HCT116 (cell line): Measurements from ENCODE around the gene TXLNB. TPM values are rescaled to one million over a fixed set of nuclear protein-coding genes. Genes with fewer than 3 reads are reported as not detected.

Experiments
- ATAC-seq: fragments of 200-7000 bp; cut with Tn5 transposase; 2 replicates; pipeline ENCODE4 v1.9.1; 2020; ENCODE audit warnings: mild to moderate bottlenecking, moderate library complexity
- BruUV-seq: library from RNA; stranded (reverse); fragments of 400-500 nt; replicated peaks from 2 replicates; lab custom pipeline; 2021; lab: Mats Ljungman, UMichigan
- CTCF ChIA-PET: fragments of 300-600 bp; sonication (Branson Sonifier 250); formaldehyde crosslinking; loops from one replicate; lab custom pipeline; 2021; ENCODE audit warnings: antibody characterized with exemption; lab: Charles Lee
- POLR2A ChIA-PET: fragments of 300-600, 350-600 bp; sonication (Branson Sonifier 250); formaldehyde crosslinking; loops from one replicate; lab custom pipeline; 2021; ENCODE audit warnings: antibody characterized with exemption; lab: Charles Lee
- RAD21 ChIA-PET, 2 experiments: fragments of 300-600 bp; sonication (Branson Sonifier 250); formaldehyde crosslinking; loops; one replicate each; lab custom pipeline; 2023; ENCODE audit warnings: low total read pairs in 2 of 2; ENCODE audit not compliant: uncharacterized antibody in 2 of 2, unreplicated experiment in 2 of 2, low non-redundant PET in 1 of 2; lab: Charles Lee
- DNase-seq: peaks from one replicate; pipeline ENCODE4 v3.0.0-alpha.2; 2010; ENCODE audit warnings: low read depth, low spot score
- H2AFZ ChIP-seq: fragments of 200-600 bp; shearing (Covaris generic), sonication (generic); 2 replicates; pipeline ENCODE4 v1.6.1; 2017; ENCODE audit warnings: low read depth, mixed run types, mixed read lengths, antibody characterized with exemption, low read length; ENCODE audit not compliant: poor library complexity, severe bottlenecking
- H3K27ac ChIP-seq: 2 replicates; pipeline ENCODE4 v1.5.1; 2012; ENCODE audit warnings: low read depth, low read length
- H3K27me3 ChIP-seq: fragments of 200-600 bp; sonication (generic); 2 replicates; pipeline ENCODE4 v1.6.1; 2016; ENCODE audit warnings: mixed run types, low read length, mixed read lengths; ENCODE audit not compliant: insufficient read depth
- H3K36me3 ChIP-seq, 2 experiments: fragments of 200-500 bp in 1 of 2; fragments of 200-600 bp in 1 of 2; sonication (Bioruptor generic) in 1 of 2; sonication (generic) in 1 of 2; 2 replicates each; pipeline versions ENCODE4 v1.5.1 to v1.6.1; 2014 to 2016; ENCODE audit warnings: low read length in 2 of 2, inconsistent platforms in 1 of 2, mixed read lengths in 1 of 2, mixed run types in 1 of 2; ENCODE audit not compliant: insufficient read depth in 2 of 2, control insufficient read depth in 1 of 2
- H3K4me1 ChIP-seq, 2 experiments: fragments of 200-600 bp in 1 of 2; sonication (generic) in 1 of 2; 2 replicates each; pipeline versions ENCODE4 v1.5.1 to v1.6.1; 2012 to 2017; ENCODE audit warnings: low read length in 2 of 2, inconsistent platforms in 1 of 2, mild to moderate bottlenecking in 1 of 2, mixed read lengths in 1 of 2, mixed run types in 1 of 2, moderate library complexity in 1 of 2; ENCODE audit not compliant: insufficient read depth in 2 of 2, control insufficient read depth in 1 of 2
- H3K4me2 ChIP-seq: fragments of 200-600 bp; sonication (generic); 2 replicates; pipeline ENCODE4 v1.6.1; 2017; ENCODE audit warnings: mixed run types, low read length, mixed read lengths
- H3K4me3 ChIP-seq, 2 experiments: fragments of 200-600 bp in 1 of 2; sonication (generic) in 1 of 2; replicated peaks in 1 of 2; 2 replicates each; pipeline ENCODE4 v1.5.1; 2011 to 2016; ENCODE audit warnings: low read length in 2 of 2, control low read depth in 1 of 2, low read depth in 1 of 2, mild to moderate bottlenecking in 1 of 2, mixed read lengths in 1 of 2, mixed run types in 1 of 2
- H3K79me2 ChIP-seq: fragments of 200-600 bp; sonication (generic); 2 replicates; pipeline ENCODE4 v1.6.1; 2017; ENCODE audit warnings: mild to moderate bottlenecking, mixed run types, low read length, moderate library complexity, mixed read lengths; ENCODE audit not compliant: insufficient read depth
- H3K9ac ChIP-seq: fragments of 200-600 bp; sonication (generic); 2 replicates; pipeline ENCODE4 v1.6.1; 2016; ENCODE audit warnings: low read length, mixed read lengths
- H3K9me2 ChIP-seq: fragments of 200-600 bp; sonication (generic), shearing (Covaris generic); 2 replicates; pipeline ENCODE4 v1.6.1; 2017; ENCODE audit warnings: mixed run types, mild to moderate bottlenecking, moderate library complexity; ENCODE audit not compliant: insufficient read depth
- H3K9me3 ChIP-seq, 2 experiments: fragments of 200-500 bp in 1 of 2; fragments of 200-600 bp in 1 of 2; sonication (Bioruptor generic) in 1 of 2; sonication (generic) in 1 of 2; 2 replicates each; pipeline ENCODE4 v1.6.1; 2014 to 2017; ENCODE audit warnings: low read length in 2 of 2, mixed read lengths in 2 of 2, inconsistent platforms in 1 of 2, low read depth in 1 of 2, mild to moderate bottlenecking in 1 of 2, mixed run types in 1 of 2, moderate library complexity in 1 of 2; ENCODE audit not compliant: control insufficient read depth in 1 of 2, insufficient read depth in 1 of 2
- H4K20me1 ChIP-seq: fragments of 200-600 bp; sonication (generic), shearing (Covaris generic); 2 replicates; pipeline ENCODE4 v1.6.1; 2017; ENCODE audit warnings: mixed run types, mild to moderate bottlenecking, moderate library complexity; ENCODE audit not compliant: insufficient read depth
- CBX3 ChIP-seq: IDR thresholded peaks from 2 replicates; pipeline ENCODE4 v1.6.1; 2012; ENCODE audit warnings: low read depth
- CEBPB ChIP-seq: IDR thresholded peaks from 2 replicates; pipeline ENCODE4 v1.6.1; 2012; ENCODE audit warnings: low read depth
- EZH2 ChIP-seq: fragments of 200-600 bp; sonication (generic); IDR thresholded peaks from 2 replicates; pipeline ENCODE4 v1.6.1; 2017; ENCODE audit warnings: antibody characterized with exemption, mixed run types
- JUND ChIP-seq: IDR thresholded peaks from 2 replicates; pipeline ENCODE4 v1.6.1; 2012
- RAD21 ChIP-seq: IDR thresholded peaks from 2 replicates; pipeline ENCODE4 v1.6.1; 2012; ENCODE audit warnings: low read depth, mild to moderate bottlenecking
- SIN3A ChIP-seq: IDR thresholded peaks from 2 replicates; pipeline ENCODE4 v1.6.1; 2012; ENCODE audit warnings: low read depth
- SRF ChIP-seq: IDR thresholded peaks from 2 replicates; pipeline ENCODE4 v1.6.1; 2012; ENCODE audit warnings: low read depth
- TCF7L2 ChIP-seq: IDR thresholded peaks from 2 replicates; pipeline ENCODE4 v1.7.0; 2011; ENCODE audit warnings: borderline replicate concordance, inconsistent platforms; ENCODE audit not compliant: insufficient read depth, insufficient read length; ENCODE audit errors: extremely low read depth
- intact Hi-C: fragments of 100-400 bp; cut with micrococcal nuclease; formaldehyde crosslinking; loops from 2 replicates; pipeline ENCODE4 v1.10.0; 2022
- total RNA-seq: library from RNA; stranded (reverse); gene quantifications from one replicate; pipeline ENCODE4 v1.2.1, GENCODE V29; 2021; ENCODE audit not compliant: unreplicated experiment

TXLNB gene
- total RNA-seq, 1 experiment from 2014 or later: 0.05 TPM

DNA sequence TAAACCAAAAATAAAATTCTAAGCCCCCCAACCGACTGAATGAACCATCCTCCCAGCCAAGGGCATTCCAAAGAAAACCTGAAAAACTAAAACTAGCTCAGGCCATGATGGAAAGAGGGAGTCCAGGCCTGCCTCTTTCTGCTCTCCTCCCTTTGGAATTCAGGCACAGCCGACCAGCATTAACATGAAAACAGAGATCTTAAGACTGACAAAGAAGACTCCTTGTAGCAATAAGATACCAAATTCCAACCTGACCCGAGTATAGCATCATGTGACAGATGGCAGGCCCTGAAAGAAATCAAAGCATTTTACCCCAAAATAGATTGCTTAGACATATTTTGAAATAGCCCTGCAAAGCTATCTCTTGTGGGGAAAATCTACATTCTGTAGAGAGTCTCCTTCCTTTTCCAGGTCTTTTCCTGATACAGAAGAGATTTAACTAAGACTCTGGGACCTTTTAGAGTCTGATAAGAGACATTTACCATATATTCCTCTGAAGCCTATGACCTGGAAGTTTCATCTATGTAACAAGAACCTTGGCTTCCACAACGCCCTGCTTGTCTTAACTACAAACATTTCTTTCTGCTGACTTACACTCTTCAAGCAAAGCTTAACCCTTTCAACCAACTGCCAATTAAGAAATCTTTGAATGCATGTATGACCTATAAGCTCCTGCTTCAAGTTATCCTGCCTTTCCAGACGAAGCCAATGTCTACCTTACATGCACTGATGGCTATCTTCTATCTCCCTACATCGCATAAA is 22.2 kb upstream of the TXLNB start:
- Histone ChIP-seq H4K20me1 (no peaks in the 10 kb centered on the region), H3K4me1 (no peaks in the 10 kb centered on the region), H3K4me2 (no peak overlapping the region), H3K79me2 (no peaks in the 10 kb centered on the region), H3K27ac (no peak overlapping the region), H3K9me2 (no peaks in the 10 kb centered on the region), H3K9me3 (no peaks in the 10 kb centered on the region), H3K4me3 (no peak overlapping the region), H3K9ac (no peak overlapping the region), H3K36me3 (no peaks in the 10 kb centered on the region), H2AFZ (no peak overlapping the region), H3K27me3 (no peaks in the 10 kb centered on the region)
- ChIA-PET CTCF (no interaction called here), POLR2A (no interaction called here), RAD21 (no interaction called here)
- intact Hi-C loops: no loop called here
- TF ChIP-seq JUND (no peak), CBX3 (no peak), SRF (no peak), TCF7L2 (no peak), EZH2 (no peak)
- no peak for DNase-seq
- ATAC-seq: no peak
- no TSS peak for BruUV-seq

DNA sequence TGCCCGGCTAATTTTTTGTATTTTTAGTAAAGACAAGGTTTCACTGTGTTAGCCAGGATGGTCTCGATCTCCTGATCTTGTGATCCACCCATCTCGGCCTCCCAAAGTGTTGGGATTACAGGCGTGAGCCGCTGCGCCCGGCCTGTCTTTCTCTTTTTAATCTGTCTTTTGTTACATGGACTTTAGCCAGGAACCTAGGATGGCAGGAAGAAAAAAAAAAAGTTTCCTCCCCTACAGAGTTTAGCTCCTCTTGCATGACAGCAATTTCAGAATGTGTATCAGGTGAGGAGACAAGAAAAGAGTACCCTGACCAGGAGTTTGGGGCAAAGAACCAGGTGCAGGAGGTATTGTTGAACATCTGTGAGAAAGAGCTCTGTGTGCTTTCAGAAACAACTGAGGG is 21.4 kb upstream of the TXLNB start:
- no peak overlapping the region for H3K9ac ChIP-seq
- CTCF ChIA-PET: no interaction called here
- no TSS peak for BruUV-seq

More for the DNA sequence above, 21.4 kb upstream of the TXLNB start:
- POLR2A ChIA-PET: no interaction called here
- RAD21 ChIA-PET: no interaction called here
- no peaks in the 10 kb centered on the region for H4K20me1 ChIP-seq
- H3K9me3 ChIP-seq: no peaks in the 10 kb centered on the region
- H2AFZ ChIP-seq: no peak overlapping the region
- intact Hi-C loops: no loop called here
- H3K4me3 ChIP-seq: no peak overlapping the region
- no peak for TF ChIP-seq TCF7L2
- TF ChIP-seq JUND: no peak
- no peak for TF ChIP-seq CEBPB
- TF ChIP-seq EZH2: no peak
- no peak for TF ChIP-seq RAD21
- no peak for TF ChIP-seq SIN3A
- H3K36me3 ChIP-seq: no peaks in the 10 kb centered on the region
- DNase-seq (no peak), ATAC-seq (no peak)
- no peak overlapping the region for H3K4me2 ChIP-seq
- no peaks in the 10 kb centered on the region for H3K4me1 ChIP-seq
- H3K9me2 ChIP-seq: no peaks in the 10 kb centered on the region
- H3K27me3 ChIP-seq: no peaks in the 10 kb centered on the region
- no peak overlapping the region for H3K27ac ChIP-seq
- no peaks in the 10 kb centered on the region for H3K79me2 ChIP-seq
